ENCODE results near the gene FBXO21.
"Not testable (repeated sequence)": the region's sequence is repeated elsewhere in the genome, so short reads cannot be mapped to it uniquely, and the experiment has no call there.

FBXO21 gene

DNA sequence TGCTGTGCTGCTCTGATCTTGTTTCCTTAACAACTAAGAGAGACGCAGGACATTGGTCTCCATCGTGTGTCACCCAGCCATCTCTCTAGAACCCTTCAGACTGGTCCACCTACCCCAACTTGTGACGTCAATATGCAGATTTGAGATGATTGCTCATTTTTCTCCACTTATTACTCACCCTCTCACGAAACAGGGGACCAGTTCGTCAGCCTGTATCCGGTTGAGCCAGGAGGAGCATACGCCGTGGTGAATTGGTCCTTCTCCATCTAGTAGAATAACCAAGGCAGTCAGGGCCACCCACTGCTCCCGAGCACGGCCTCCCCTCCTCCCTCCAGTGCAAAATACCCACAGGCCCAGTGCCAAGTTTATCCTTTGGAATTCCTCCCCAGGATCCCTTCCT, 36.2 kb upstream of the FBXO21 start (continued):
- TF ChIP-seq, protein P1, sequence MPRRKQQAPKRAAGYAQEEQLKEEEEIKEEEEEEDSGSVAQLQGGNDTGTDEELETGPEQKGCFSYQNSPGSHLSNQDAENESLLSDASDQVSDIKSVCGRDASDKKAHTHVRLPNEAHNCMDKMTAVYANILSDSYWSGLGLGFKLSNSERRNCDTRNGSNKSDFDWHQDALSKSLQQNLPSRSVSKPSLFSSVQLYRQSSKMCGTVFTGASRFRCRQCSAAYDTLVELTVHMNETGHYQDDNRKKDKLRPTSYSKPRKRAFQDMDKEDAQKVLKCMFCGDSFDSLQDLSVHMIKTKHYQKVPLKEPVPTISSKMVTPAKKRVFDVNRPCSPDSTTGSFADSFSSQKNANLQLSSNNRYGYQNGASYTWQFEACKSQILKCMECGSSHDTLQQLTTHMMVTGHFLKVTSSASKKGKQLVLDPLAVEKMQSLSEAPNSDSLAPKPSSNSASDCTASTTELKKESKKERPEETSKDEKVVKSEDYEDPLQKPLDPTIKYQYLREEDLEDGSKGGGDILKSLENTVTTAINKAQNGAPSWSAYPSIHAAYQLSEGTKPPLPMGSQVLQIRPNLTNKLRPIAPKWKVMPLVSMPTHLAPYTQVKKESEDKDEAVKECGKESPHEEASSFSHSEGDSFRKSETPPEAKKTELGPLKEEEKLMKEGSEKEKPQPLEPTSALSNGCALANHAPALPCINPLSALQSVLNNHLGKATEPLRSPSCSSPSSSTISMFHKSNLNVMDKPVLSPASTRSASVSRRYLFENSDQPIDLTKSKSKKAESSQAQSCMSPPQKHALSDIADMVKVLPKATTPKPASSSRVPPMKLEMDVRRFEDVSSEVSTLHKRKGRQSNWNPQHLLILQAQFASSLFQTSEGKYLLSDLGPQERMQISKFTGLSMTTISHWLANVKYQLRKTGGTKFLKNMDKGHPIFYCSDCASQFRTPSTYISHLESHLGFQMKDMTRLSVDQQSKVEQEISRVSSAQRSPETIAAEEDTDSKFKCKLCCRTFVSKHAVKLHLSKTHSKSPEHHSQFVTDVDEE (CRISPR knock-in tag; IDR thresholded peaks at IDR 0.05): no peak
- no peak for TF ChIP-seq ZFP3 (CRISPR knock-in tag; IDR thresholded peaks at IDR 0.05)

DNA sequence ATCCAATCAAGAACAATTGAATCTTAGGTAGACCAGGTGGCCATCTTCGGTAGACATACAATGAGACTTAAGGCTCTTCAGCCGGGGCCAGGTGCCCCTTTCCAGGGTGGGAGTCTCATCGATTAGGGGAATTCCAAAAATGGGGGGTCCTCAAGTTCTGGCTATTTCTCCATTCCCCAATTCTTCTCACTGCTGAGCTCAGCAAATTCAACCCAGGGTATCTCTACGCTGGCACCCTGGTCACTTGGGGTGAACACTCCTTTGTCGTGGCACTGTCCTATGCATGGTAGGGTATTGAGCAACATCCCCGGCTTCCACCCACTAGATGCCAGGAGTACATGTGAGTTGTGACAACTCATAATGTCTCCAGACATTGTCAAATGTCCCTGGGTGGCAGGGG, 34.9 kb upstream of the FBXO21 start:
- ATAC-seq: no peak
- TF ChIP-seq ZNF565 (CRISPR knock-in tag; conservative IDR thresholded peaks at IDR 0.05; ENCODE audit: low read depth): no peak
- TF ChIP-seq ARNTL (CRISPR knock-in tag; IDR thresholded peaks at IDR 0.05; ENCODE audit: borderline replicate concordance, low read depth): no peak
- TF ChIP-seq, protein P1 (CRISPR knock-in tag; IDR thresholded peaks at IDR 0.05): no peak
- no peak for TF ChIP-seq ZFP3 (CRISPR knock-in tag; IDR thresholded peaks at IDR 0.05)
- no peak for TF ChIP-seq OSR1 (CRISPR knock-in tag; IDR thresholded peaks at IDR 0.05)
- no peak for TF ChIP-seq ZNF70 (CRISPR knock-in tag; IDR thresholded peaks at IDR 0.05)
- no peak for TF ChIP-seq ZNF8 (CRISPR knock-in tag; IDR thresholded peaks at IDR 0.05)
- TF ChIP-seq, protein P2, sequence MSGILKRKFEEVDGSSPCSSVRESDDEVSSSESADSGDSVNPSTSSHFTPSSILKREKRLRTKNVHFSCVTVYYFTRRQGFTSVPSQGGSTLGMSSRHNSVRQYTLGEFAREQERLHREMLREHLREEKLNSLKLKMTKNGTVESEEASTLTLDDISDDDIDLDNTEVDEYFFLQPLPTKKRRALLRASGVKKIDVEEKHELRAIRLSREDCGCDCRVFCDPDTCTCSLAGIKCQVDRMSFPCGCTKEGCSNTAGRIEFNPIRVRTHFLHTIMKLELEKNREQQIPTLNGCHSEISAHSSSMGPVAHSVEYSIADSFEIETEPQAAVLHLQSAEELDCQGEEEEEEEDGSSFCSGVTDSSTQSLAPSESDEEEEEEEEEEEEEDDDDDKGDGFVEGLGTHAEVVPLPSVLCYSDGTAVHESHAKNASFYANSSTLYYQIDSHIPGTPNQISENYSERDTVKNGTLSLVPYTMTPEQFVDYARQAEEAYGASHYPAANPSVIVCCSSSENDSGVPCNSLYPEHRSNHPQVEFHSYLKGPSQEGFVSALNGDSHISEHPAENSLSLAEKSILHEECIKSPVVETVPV (CRISPR knock-in tag; IDR thresholded peaks at IDR 0.05): no peak
- no peak for TF ChIP-seq CREB5 (CRISPR knock-in tag; IDR thresholded peaks at IDR 0.05; ENCODE audit: low read depth)
- no peak for TF ChIP-seq ISL1 (CRISPR knock-in tag; IDR thresholded peaks at IDR 0.05)
- TF ChIP-seq POU6F1 (CRISPR knock-in tag; IDR thresholded peaks at IDR 0.05; ENCODE audit: borderline replicate concordance, low read depth): no peak
- no peak for TF ChIP-seq CSDC2 (CRISPR knock-in tag; IDR thresholded peaks at IDR 0.05)
- no peak for TF ChIP-seq BACH2 (CRISPR knock-in tag; IDR thresholded peaks at IDR 0.05; ENCODE audit: borderline replicate concordance)
- TF ChIP-seq RARB (CRISPR knock-in tag; IDR thresholded peaks at IDR 0.05): no peak
- no peak for TF ChIP-seq PATZ1 (CRISPR knock-in tag; IDR thresholded peaks at IDR 0.05; ENCODE audit: borderline replicate concordance)
- no peak for TF ChIP-seq ZFP30 (CRISPR knock-in tag; IDR thresholded peaks at IDR 0.05)
- TF ChIP-seq ZC3H10 (CRISPR knock-in tag; IDR thresholded peaks at IDR 0.05): no peak
- TF ChIP-seq TCF4 (CRISPR knock-in tag; IDR thresholded peaks at IDR 0.05; ENCODE audit: borderline replicate concordance): no peak

DNA sequence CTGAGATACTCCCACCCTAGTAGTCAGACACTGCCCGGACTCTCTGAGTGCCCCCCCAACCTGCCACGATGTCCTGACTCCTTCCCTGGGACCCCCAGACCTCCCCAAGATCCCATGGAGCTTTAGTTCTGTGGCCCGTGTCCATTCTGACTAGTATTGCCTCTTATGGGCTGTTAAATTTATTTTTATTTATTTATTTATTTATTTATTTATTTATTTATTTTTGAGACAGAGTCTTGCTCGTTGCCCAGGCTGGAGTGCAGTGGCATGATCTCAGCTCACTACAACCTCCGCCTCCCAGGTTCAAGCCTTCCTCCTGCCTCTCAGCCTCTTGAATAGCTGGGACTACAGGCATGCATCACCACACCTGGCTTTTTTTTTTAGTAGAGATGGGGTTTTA, 30.7 kb upstream of the FBXO21 start:
- not testable (repeated sequence) for ATAC-seq

Measured in SK-N-SH treated with all-trans-retinoic acid at 6 μM for 48 hours (cell line).